ENCODE data around the gene CTPS2. TPM values are rescaled to one million over a fixed set of nuclear protein-coding genes. Genes with fewer than 3 reads are reported as not detected.
A peak's percentile ranks its signal among the peaks of the same experiment; 100 is the strongest.

Gene CTPS2
- total RNA-seq, 6 donors from 2014 or later: 5.1 to 30.1 (median 10.7) TPM

DNA sequence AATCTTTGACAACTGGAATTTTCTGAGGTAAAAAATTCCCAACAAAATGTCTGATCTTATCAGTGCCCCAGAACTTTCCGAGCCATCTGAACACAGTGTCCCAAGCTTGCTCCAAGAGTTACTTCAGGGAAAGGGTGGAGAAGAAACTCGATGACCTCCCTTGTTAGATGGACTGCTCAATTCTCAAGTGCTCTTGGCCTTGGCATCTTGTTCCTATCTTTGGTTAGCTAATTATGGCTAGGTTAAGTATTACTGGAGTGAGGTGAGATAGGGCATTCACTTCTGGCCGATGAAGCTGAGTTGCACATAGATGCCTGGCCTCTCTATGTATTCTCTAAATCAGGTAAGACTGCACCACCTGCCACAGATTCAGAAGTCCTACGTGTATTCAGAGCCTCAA, 71.6 kb downstream of the CTPS2 start:
- DNase-seq (peak in 1 of 2 donors; percentile 50), ATAC-seq (ENCODE audit: low FRiP score in 2 of 2) (no peak)
- Histone ChIP-seq H3K36me3 (no peaks in the 10 kb centered on the region), H3K27ac (no peak overlapping the region), H3K4me3 (no peak overlapping the region), H3K27me3 (no peaks in the 10 kb centered on the region), H3K9me3 (no peaks in the 10 kb centered on the region), H3K4me1 (no peaks in the 10 kb centered on the region)
- WGBS, 2 donors: 68 to 88% methylated on average over 3 to 4 of the region's 4 CpGs
- TF ChIP-seq EP300 (IDR thresholded peaks at IDR 0.05) (peak in 1 of 4 donors; percentile 81), POLR2AphosphoS5 (IDR thresholded peaks at IDR 0.05) (no peak)

DNA sequence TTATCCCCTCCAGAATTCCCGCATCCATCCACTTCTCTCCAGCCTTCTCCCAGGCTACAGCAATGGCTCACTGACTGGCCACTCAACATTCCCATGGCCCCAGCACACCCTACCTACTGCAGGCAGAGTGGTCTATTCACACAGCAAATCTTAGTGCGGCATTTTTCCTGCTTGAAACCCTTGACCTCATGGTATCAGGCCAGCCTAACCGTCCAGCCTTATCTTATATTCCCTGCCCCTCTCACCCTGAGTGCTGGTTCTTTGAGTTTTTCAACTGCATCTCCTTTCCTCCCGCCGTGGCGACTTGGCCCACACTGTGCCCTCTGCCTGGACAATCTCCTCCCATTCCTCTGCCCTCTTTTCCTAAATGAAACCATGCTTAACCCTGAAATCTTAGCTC, 72.5 kb downstream of the CTPS2 start:
- H3K9me3 ChIP-seq: no peaks in the 10 kb centered on the region
- TF ChIP-seq EP300 (IDR thresholded peaks at IDR 0.05): no peak
- TF ChIP-seq POLR2AphosphoS5 (IDR thresholded peaks at IDR 0.05): no peak
- TF ChIP-seq POLR2A (IDR thresholded peaks at IDR 0.05): no peak
- no peaks in the 10 kb centered on the region for H3K27me3 ChIP-seq
- no peak overlapping the region for H3K27ac ChIP-seq
- H3K4me3 ChIP-seq: no peak overlapping the region
- DNase-seq (no peak), ATAC-seq (ENCODE audit: low FRiP score in 2 of 2) (no peak)
- H3K36me3 ChIP-seq: no peaks in the 10 kb centered on the region
- 81 to 84% methylated on average over 5 to 6 of the region's 6 CpGs for WGBS, 2 donors
- no peaks in the 10 kb centered on the region for H3K4me1 ChIP-seq

DNA sequence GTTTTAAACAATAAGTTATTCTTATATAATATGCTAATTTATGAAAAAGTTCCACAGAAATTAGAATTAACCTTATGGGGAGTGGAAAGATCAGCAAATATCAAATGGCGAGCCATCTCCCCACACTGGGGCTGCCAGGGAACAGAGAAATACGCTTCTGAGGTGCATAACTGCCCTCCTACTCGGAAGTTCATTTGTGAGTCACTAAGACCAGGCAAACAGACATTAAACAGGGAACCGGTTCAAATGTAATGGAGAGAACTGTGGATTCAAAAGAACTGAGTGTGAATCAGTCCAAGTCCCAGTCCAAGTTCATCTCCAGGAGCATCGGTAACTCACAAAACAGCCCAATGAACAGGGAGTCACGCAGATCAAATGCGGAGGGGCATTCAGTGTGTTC, 73.9 kb downstream of the CTPS2 start:
- DNase-seq (no peak), ATAC-seq (ENCODE audit: low FRiP score in 2 of 2) (no peak)
- 90 to 95% methylated on average over 7 of the region's 7 CpGs for WGBS, 2 donors
- no peaks in the 10 kb centered on the region for H3K36me3 ChIP-seq
- no peak overlapping the region for H3K27ac ChIP-seq
- TF ChIP-seq, protein P1, sequence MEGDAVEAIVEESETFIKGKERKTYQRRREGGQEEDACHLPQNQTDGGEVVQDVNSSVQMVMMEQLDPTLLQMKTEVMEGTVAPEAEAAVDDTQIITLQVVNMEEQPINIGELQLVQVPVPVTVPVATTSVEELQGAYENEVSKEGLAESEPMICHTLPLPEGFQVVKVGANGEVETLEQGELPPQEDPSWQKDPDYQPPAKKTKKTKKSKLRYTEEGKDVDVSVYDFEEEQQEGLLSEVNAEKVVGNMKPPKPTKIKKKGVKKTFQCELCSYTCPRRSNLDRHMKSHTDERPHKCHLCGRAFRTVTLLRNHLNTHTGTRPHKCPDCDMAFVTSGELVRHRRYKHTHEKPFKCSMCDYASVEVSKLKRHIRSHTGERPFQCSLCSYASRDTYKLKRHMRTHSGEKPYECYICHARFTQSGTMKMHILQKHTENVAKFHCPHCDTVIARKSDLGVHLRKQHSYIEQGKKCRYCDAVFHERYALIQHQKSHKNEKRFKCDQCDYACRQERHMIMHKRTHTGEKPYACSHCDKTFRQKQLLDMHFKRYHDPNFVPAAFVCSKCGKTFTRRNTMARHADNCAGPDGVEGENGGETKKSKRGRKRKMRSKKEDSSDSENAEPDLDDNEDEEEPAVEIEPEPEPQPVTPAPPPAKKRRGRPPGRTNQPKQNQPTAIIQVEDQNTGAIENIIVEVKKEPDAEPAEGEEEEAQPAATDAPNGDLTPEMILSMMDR (IDR thresholded peaks at IDR 0.05): no peak
- TF ChIP-seq POLR2AphosphoS5 (IDR thresholded peaks at IDR 0.05) (no peak), POLR2A (IDR thresholded peaks at IDR 0.05) (no peak)
- H3K27me3 ChIP-seq: no peaks in the 10 kb centered on the region
- H3K4me3 ChIP-seq: no peak overlapping the region
- H3K4me1 ChIP-seq: no peaks in the 10 kb centered on the region
- no peaks in the 10 kb centered on the region for H3K9me3 ChIP-seq

GRCh38 chrX:16635596-16635995, 76.9 kb downstream of the CTPS2 start:
- ATAC-seq (ENCODE audit: low FRiP score in 2 of 2): no peak
- no peak overlapping the region for H3K27ac ChIP-seq

GRCh38 chrX:16635040-16635439, 77.4 kb downstream of the CTPS2 start:
- WGBS, 2 donors: 93 to 94% methylated on average over 5 of the region's 5 CpGs
- ATAC-seq (ENCODE audit: low FRiP score in 2 of 2) (no peak), DNase-seq (no peak)
- Histone ChIP-seq H3K27me3 (no peaks in the 10 kb centered on the region), H3K9me3 (no peaks in the 10 kb centered on the region), H3K36me3 (no peaks in the 10 kb centered on the region), H3K27ac (no peak overlapping the region), H3K4me1 (no peaks in the 10 kb centered on the region), H3K4me3 (no peak overlapping the region)
- TF ChIP-seq, protein P1 (IDR thresholded peaks at IDR 0.05): no peak
- no peak for TF ChIP-seq POLR2A (IDR thresholded peaks at IDR 0.05)
- no peak for TF ChIP-seq EP300 (IDR thresholded peaks at IDR 0.05)
- TF ChIP-seq POLR2AphosphoS5 (IDR thresholded peaks at IDR 0.05): no peak

More at GRCh38 chrX:16635596-16635995, 76.9 kb downstream of the CTPS2 start:
- Histone ChIP-seq H3K4me3 (no peak overlapping the region), H3K4me1 (no peaks in the 10 kb centered on the region), H3K27me3 (no peaks in the 10 kb centered on the region), H3K9me3 (no peaks in the 10 kb centered on the region), H3K36me3 (no peaks in the 10 kb centered on the region)
- 87 to 100% methylated on average over 3 of the region's 3 CpGs for WGBS, 2 donors
- DNase-seq: no peak
- TF ChIP-seq POLR2A (IDR thresholded peaks at IDR 0.05) (no peak), POLR2AphosphoS5 (IDR thresholded peaks at IDR 0.05) (no peak), EP300 (IDR thresholded peaks at IDR 0.05) (no peak)
- TF ChIP-seq, protein P1 (IDR thresholded peaks at IDR 0.05): no peak

DNA sequence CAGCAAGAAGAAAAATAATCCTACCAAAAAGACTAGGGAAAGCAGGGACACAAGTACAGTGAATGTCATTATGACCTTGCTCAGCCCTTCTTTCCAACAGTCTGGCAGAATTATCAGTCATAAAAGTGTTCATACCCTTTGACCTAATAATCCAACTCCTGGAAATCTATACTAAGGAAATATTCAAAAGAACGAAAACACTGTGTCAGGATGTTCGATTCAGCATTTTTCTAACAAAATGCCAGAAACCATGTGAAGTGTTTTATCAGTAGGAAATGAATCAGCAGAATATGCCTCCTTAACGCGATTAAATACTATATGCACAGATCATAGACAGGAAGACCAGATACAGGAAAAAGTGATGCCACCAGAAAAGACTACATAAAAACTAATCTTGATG, 78.7 kb downstream of the CTPS2 start:
- no peak overlapping the region for H3K4me3 ChIP-seq
- no peaks in the 10 kb centered on the region for H3K27me3 ChIP-seq
- 53 to 65% methylated on average over 4 of the region's 4 CpGs for WGBS, 2 donors
- H3K9me3 ChIP-seq: no peaks in the 10 kb centered on the region
- TF ChIP-seq, protein P1 (IDR thresholded peaks at IDR 0.05): no peak
- TF ChIP-seq POLR2A (IDR thresholded peaks at IDR 0.05) (no peak), EP300 (IDR thresholded peaks at IDR 0.05) (no peak), POLR2AphosphoS5 (IDR thresholded peaks at IDR 0.05) (no peak)
- DNase-seq: no peak
- H3K36me3 ChIP-seq: no peaks in the 10 kb centered on the region
- no peaks in the 10 kb centered on the region for H3K4me1 ChIP-seq
- no peak overlapping the region for H3K27ac ChIP-seq
- ATAC-seq (ENCODE audit: low FRiP score in 2 of 2): no peak

All from upper lobe of left lung (tissue), 6 donors.